Ishikawa (cell line): Measurements from ENCODE around the gene LMBRD2.

Experiments
- CEBPB ChIP-seq: IDR thresholded peaks from 2 replicates; pipeline ENCODE4 v1.6.1; 2012
- CREB1 ChIP-seq: IDR thresholded peaks from 2 replicates; pipeline ENCODE4 v1.6.1; 2012; ENCODE audit warnings: low read depth
- EP300 ChIP-seq: IDR thresholded peaks from 2 replicates; pipeline ENCODE4 v1.6.1; 2012; ENCODE audit warnings: borderline replicate concordance
- FOXM1 ChIP-seq: IDR thresholded peaks from 2 replicates; pipeline ENCODE4 v1.6.1; 2012; ENCODE audit warnings: low read depth, borderline replicate concordance
- MAX ChIP-seq: IDR thresholded peaks from 2 replicates; pipeline ENCODE4 v1.6.1; 2012
- NFIC ChIP-seq: IDR thresholded peaks from 2 replicates; pipeline ENCODE4 v1.6.1; 2012
- RAD21 ChIP-seq: IDR thresholded peaks from 2 replicates; pipeline ENCODE4 v1.6.1; 2012; ENCODE audit warnings: low read depth
- TAF1 ChIP-seq: IDR thresholded peaks from 2 replicates; pipeline ENCODE4 v1.6.1; 2012; ENCODE audit warnings: low read depth, mild to moderate bottlenecking
- TEAD4 ChIP-seq: IDR thresholded peaks from 2 replicates; pipeline ENCODE4 v1.6.1; 2012
- USF1 ChIP-seq: IDR thresholded peaks from 2 replicates; pipeline ENCODE4 v1.6.1; 2012
- YY1 ChIP-seq: IDR thresholded peaks from 2 replicates; pipeline ENCODE4 v1.6.1; 2012; ENCODE audit warnings: low read depth
- ZBTB7A ChIP-seq: IDR thresholded peaks from 2 replicates; pipeline ENCODE4 v1.6.1; 2012; ENCODE audit warnings: low read depth
- TF ChIP-seq, protein P1 (sequence below): IDR thresholded peaks from 2 replicates; pipeline ENCODE4 v1.6.1; 2012; ENCODE audit warnings: low read depth, mild to moderate bottlenecking

DNA sequence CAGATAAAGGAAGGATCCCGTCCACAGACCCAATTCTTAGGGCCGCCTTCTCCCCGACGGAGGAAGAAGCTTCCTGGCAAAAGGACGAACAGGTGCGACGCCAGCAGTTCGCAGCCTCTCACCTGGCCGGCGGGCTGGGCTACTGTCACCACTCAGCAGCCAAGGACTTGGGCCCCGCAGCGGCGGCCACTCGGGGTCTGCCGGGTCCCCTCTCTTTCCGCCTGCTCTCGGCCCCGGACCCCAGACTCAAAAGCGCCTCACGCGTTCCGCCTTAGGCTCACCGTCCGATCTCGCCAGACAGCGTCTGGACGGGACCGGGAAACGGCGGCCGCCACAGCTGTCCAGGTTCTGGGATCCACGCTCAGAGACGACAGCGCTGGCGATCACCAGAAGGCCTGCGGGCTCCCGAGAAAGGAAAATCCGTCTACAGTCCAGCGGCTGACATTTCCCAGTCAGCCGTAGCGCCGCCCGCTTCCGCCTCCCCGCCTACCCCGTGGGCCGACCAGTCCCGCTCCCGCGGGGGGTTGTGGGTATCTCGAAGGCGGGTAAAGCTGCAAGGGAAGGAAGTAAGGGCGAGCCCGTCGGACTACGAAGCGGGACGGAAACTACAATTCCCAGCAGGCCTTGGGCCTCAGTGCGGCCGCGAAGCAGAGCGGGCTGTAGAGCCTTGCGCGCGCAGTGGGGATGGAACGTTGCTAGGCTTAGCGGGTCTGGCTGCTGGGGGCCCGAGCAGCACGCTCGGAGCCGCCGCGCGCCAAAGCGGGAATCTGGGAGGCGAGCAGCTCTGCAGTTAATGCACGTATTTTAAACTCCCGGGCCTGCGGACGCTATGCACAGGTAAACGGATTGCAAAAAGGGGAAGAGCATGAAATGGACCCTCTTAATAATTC lies at the start of gene LMBRD2, which contains the start of gene SKP2:
- TF ChIP-seq MAX (peak; percentile 78), CEBPB (no peak), EP300 (no peak), TAF1 (peak; percentile 65; the same call in 1 of the 2 replicates), ZBTB7A (peak; percentile 59; the same call in 1 of the 2 replicates), YY1 (0 out of 2 replicates have a peak, but pooled peaks have one; percentile 29), RAD21 (no peak), CREB1 (no peak), TEAD4 (peak; percentile 43; the same call in 1 of the 2 replicates), FOXM1 (no peak), NFIC (no peak), USF1 (no peak)
- TF ChIP-seq, protein P1, sequence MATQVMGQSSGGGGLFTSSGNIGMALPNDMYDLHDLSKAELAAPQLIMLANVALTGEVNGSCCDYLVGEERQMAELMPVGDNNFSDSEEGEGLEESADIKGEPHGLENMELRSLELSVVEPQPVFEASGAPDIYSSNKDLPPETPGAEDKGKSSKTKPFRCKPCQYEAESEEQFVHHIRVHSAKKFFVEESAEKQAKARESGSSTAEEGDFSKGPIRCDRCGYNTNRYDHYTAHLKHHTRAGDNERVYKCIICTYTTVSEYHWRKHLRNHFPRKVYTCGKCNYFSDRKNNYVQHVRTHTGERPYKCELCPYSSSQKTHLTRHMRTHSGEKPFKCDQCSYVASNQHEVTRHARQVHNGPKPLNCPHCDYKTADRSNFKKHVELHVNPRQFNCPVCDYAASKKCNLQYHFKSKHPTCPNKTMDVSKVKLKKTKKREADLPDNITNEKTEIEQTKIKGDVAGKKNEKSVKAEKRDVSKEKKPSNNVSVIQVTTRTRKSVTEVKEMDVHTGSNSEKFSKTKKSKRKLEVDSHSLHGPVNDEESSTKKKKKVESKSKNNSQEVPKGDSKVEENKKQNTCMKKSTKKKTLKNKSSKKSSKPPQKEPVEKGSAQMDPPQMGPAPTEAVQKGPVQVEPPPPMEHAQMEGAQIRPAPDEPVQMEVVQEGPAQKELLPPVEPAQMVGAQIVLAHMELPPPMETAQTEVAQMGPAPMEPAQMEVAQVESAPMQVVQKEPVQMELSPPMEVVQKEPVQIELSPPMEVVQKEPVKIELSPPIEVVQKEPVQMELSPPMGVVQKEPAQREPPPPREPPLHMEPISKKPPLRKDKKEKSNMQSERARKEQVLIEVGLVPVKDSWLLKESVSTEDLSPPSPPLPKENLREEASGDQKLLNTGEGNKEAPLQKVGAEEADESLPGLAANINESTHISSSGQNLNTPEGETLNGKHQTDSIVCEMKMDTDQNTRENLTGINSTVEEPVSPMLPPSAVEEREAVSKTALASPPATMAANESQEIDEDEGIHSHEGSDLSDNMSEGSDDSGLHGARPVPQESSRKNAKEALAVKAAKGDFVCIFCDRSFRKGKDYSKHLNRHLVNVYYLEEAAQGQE = no peak
